Measurements from ENCODE around the gene CRYBG1. TPM values are rescaled to one million over a fixed set of nuclear protein-coding genes. Genes with fewer than 3 reads are reported as not detected.

The CRYBG1 gene
- total and polyA plus RNA-seq, 2 of the 4 experiments (the other 2 are of a cell fraction) = 0.38 to 1.1 TPM

DNA sequence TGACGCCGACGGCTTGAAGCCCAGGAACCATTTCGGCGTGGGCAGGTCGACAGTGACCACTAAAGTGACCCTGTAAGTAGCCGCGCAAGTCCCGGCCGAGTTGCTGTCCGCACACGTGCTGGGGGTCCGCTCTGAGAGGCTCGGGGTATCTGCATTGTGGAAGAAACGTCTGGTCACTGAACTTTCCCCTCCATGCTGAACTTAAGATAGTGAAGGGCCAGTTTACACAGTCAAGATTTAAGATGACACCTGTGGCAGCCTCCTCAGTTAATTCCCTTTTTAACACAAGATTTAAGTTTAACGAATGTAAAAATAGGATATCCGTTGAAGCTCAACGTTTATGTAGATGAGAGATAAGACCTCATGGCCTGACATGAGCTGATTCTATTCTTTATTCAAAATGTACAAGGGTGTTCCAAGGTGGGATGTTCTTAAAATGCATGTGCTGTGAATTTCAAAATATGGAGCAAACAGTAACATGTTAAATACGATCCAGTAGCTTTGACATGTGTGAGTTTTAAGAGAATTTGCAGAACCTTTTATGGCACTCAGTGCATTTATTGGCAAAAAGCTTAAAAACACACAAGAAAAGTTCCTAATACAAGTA lies 152.6 kb downstream of the CRYBG1 start:
- H4K91ac ChIP-seq (ENCODE audit: insufficient read depth, low read depth, low read length) = no peak overlapping the region
- peak overlapping the region; percentile 94 for H2AFZ ChIP-seq (replicated peaks; ENCODE audit: low read length, poor library complexity)
- H2BK5ac ChIP-seq (ENCODE audit: low read depth, low read length, poor library complexity, severe bottlenecking) = no peak overlapping the region
- H3K18ac ChIP-seq (ENCODE audit: low read depth, low read length) = no peak overlapping the region; the same call in 1 of the 2 replicates
- peak overlapping the region; percentile 42 for H2AK9ac ChIP-seq (replicated peaks; ENCODE audit: low read depth, low read length, poor library complexity)
- peak overlapping the region; percentile 74; the same call in 1 of the 2 replicates for H3K23ac ChIP-seq (ENCODE audit: low read depth, low read length)
- H3K4me1 ChIP-seq (ENCODE audit: control insufficient read depth, insufficient read depth, low read length) = peaks cover 7% of the 10 kb centered on the region; the same call in 1 of the 2 replicates
- DNase-seq (no peak), ATAC-seq (ENCODE audit: low read depth) (no peak)
- POLR2A ChIA-PET (ENCODE audit: unreplicated experiment) = no interaction called here
- H2BK15ac ChIP-seq (ENCODE audit: low read depth, low read length) = no peak overlapping the region
- no peaks in the 10 kb centered on the region for H4K20me1 ChIP-seq (ENCODE audit: insufficient read depth, low read length)
- no peak overlapping the region for H4K8ac ChIP-seq (ENCODE audit: low read depth in 2 of 2, low read length in 2 of 2)
- no peaks in the 10 kb centered on the region for H3K79me1 ChIP-seq (ENCODE audit: low read depth in 1 of 2, low read length in 2 of 2)
- H3K9ac ChIP-seq (ENCODE audit: low read depth, low read length) = no peak overlapping the region
- no TSS peak for BruUV-seq (replicated peaks)
- no peak overlapping the region for H3K27ac ChIP-seq (ENCODE audit: insufficient read depth, low read length)
- TF ChIP-seq FOS (IDR thresholded peaks at IDR 0.05; ENCODE audit: low read depth, low read length) (no peak), MXI1 (IDR thresholded peaks at IDR 0.05; ENCODE audit: borderline replicate concordance, low read depth, low read length) (no peak), MAZ (IDR thresholded peaks at IDR 0.05; ENCODE audit: borderline replicate concordance, low read depth, low read length) (no peak), NFE2L2 (IDR thresholded peaks at IDR 0.05; ENCODE audit: low read depth, low read length) (no peak), SMC3 (IDR thresholded peaks at IDR 0.05; ENCODE audit: low read depth, low read length) (no peak), RAD21 (IDR thresholded peaks at IDR 0.05; ENCODE audit: low read length) (no peak), MAFK (IDR thresholded peaks at IDR 0.05; ENCODE audit: low read depth, low read length) (no peak), CHD1 (IDR thresholded peaks at IDR 0.05; ENCODE audit: low read depth, low read length) (no peak), BHLHE40 (IDR thresholded peaks at IDR 0.05; ENCODE audit: low read depth, low read length) (no peak), RCOR1 (IDR thresholded peaks at IDR 0.05; ENCODE audit: insufficient replicate concordance, low read length) (no peak), CTCF (conservative IDR thresholded peaks at IDR 0.05; ENCODE audit: low read depth, low read length) (no peak), RFX5 (IDR thresholded peaks at IDR 0.05; ENCODE audit: low read depth, low read length) (no peak), POLR2A (IDR thresholded peaks at IDR 0.05; ENCODE audit: low read depth, low read length) (no peak)
- TF ChIP-seq, protein P1, sequence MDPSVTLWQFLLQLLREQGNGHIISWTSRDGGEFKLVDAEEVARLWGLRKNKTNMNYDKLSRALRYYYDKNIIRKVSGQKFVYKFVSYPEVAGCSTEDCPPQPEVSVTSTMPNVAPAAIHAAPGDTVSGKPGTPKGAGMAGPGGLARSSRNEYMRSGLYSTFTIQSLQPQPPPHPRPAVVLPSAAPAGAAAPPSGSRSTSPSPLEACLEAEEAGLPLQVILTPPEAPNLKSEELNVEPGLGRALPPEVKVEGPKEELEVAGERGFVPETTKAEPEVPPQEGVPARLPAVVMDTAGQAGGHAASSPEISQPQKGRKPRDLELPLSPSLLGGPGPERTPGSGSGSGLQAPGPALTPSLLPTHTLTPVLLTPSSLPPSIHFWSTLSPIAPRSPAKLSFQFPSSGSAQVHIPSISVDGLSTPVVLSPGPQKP (IDR thresholded peaks at IDR 0.05; ENCODE audit: borderline replicate concordance, low read depth, low read length) = no peak
- peak overlapping the region; percentile 52 for H3K4me3 ChIP-seq (ENCODE audit: insufficient read depth, low read depth, low read length)
- H4K5ac ChIP-seq (ENCODE audit: low read depth, low read length) = no peak overlapping the region; the same call in 1 of the 2 replicates
- H3K9me1 ChIP-seq (ENCODE audit: insufficient read depth, low read length) = peaks cover 4% of the 10 kb centered on the region; the same call in 1 of the 2 replicates
- intact Hi-C loops (cut with micrococcal nuclease) = loop anchor here (2.0 to 5.0 kb wide), 4 partner anchors 16 to 464 kb away; no protein-coding TSS in a partner anchor
- H2BK120ac ChIP-seq (ENCODE audit: low read depth, low read length) = peak overlapping the region; percentile 44; the same call in 1 of the 2 replicates
- dilution Hi-C loops (cut with HindIII; ENCODE audit: low sequenced_read_pairs, unreplicated experiment) = no loop called here
- H3K56ac ChIP-seq (ENCODE audit: extremely low read depth, insufficient read depth, low read length) = no peak overlapping the region
- in situ Hi-C loops (cut with MboI; ENCODE audit: low sequenced_read_pairs) = no loop called here
- H3K4ac ChIP-seq (ENCODE audit: low read depth, low read length) = no peak overlapping the region
- H3K36me3 ChIP-seq (ENCODE audit: control insufficient read depth, insufficient read depth, low read length) = no peaks in the 10 kb centered on the region
- H3K4me2 ChIP-seq (ENCODE audit: low read depth, low read length) = peak overlapping the region; percentile 17; the same call in 1 of the 2 replicates
- WGBS, 2 experiments (ENCODE audit: extremely low coverage in 2 of 2, insufficient read length in 1 of 2) = no CpG with 5 or more reads among the region's 19 CpGs
- no peaks in the 10 kb centered on the region for H3K9me3 ChIP-seq (ENCODE audit: control insufficient read depth, insufficient read depth, low read length)
- H2AK5ac ChIP-seq (ENCODE audit: low read depth, low read length) = 0 out of 2 replicates have a peak overlapping the region, but pooled peaks have one; percentile 0
- H3K27me3 ChIP-seq (ENCODE audit: control insufficient read depth, insufficient read depth, low read length) = peaks cover 28% of the 10 kb centered on the region
- CTCF ChIA-PET = interaction anchor here (1.1 to 1.7 kb wide), 2 partner anchors 24 to 39 kb away, joined by 3 to 5 read pairs; no protein-coding TSS in a partner anchor
- 0 out of 2 replicates have a peak overlapping the region, but pooled peaks have one; percentile 1 for H3K14ac ChIP-seq (replicated peaks; ENCODE audit: low read depth, low read length)
- H2BK20ac ChIP-seq (ENCODE audit: low read depth, low read length) = no peak overlapping the region

Measured in IMR-90 (cell line).